Endothelial cell of umbilical vein (primary cell): ENCODE results near the gene CDH23.

Source experiments
- POLR2A ChIP-seq: IDR thresholded peaks from 2 replicates; pipeline ENCODE4 v1.6.1; 2012; ENCODE audit warnings: low read depth, mild to moderate bottlenecking, control low read depth, low read length
- POLR2AphosphoS5 ChIP-seq: IDR thresholded peaks from 2 replicates; pipeline ENCODE4 v1.6.1; 2012; ENCODE audit warnings: low read depth, mild to moderate bottlenecking, control low read depth, low read length, moderate library complexity; ENCODE audit not compliant: insufficient read depth
- TF ChIP-seq, protein P1 (sequence below), 2 donors: IDR thresholded peaks; 1 replicate in 1 of 2; 2 replicates in 1 of 2; pipeline ENCODE4 v1.5.1; 2011; ENCODE audit warnings: low read length in 2 of 2, mild to moderate bottlenecking in 2 of 2, moderate library complexity in 2 of 2, control low read depth in 1 of 2, inconsistent platforms in 1 of 2, low read depth in 1 of 2; ENCODE audit not compliant: insufficient read depth in 1 of 2; ENCODE audit errors: extremely low read depth in 1 of 2

GRCh38 chr10:71580926-71581325 lies 184.2 kb downstream of the CDH23 start:
- TF ChIP-seq, protein P1, sequence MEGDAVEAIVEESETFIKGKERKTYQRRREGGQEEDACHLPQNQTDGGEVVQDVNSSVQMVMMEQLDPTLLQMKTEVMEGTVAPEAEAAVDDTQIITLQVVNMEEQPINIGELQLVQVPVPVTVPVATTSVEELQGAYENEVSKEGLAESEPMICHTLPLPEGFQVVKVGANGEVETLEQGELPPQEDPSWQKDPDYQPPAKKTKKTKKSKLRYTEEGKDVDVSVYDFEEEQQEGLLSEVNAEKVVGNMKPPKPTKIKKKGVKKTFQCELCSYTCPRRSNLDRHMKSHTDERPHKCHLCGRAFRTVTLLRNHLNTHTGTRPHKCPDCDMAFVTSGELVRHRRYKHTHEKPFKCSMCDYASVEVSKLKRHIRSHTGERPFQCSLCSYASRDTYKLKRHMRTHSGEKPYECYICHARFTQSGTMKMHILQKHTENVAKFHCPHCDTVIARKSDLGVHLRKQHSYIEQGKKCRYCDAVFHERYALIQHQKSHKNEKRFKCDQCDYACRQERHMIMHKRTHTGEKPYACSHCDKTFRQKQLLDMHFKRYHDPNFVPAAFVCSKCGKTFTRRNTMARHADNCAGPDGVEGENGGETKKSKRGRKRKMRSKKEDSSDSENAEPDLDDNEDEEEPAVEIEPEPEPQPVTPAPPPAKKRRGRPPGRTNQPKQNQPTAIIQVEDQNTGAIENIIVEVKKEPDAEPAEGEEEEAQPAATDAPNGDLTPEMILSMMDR (IDR thresholded peaks at IDR 0.05; ENCODE audit: extremely low read depth in 1 of 2, insufficient read depth in 1 of 2, low read depth in 1 of 2, low read length in 2 of 2), result no peak
- TF ChIP-seq POLR2AphosphoS5, result no peak
- no peak for TF ChIP-seq POLR2A
